HFF-Myc (cell line): ENCODE data around the gene CDKN3.

Experiments
- DNase-seq: peaks from one replicate; pipeline ENCODE4 v3.0.0-alpha.2; 2011; ENCODE audit warnings: low read depth; ENCODE audit errors: extremely low read depth
- H3K4me3 ChIP-seq: replicated peaks from 2 replicates; pipeline ENCODE4 v1.5.1; 2011; ENCODE audit warnings: low read depth, mild to moderate bottlenecking, control low read depth, low read length
- TF ChIP-seq, protein P1 (sequence below): IDR thresholded peaks from 2 replicates; pipeline ENCODE4 v1.5.1; 2012; ENCODE audit warnings: mild to moderate bottlenecking, low read depth, low read length, control low read depth; ENCODE audit errors: missing control alignments

Gene CDKN3

DNA sequence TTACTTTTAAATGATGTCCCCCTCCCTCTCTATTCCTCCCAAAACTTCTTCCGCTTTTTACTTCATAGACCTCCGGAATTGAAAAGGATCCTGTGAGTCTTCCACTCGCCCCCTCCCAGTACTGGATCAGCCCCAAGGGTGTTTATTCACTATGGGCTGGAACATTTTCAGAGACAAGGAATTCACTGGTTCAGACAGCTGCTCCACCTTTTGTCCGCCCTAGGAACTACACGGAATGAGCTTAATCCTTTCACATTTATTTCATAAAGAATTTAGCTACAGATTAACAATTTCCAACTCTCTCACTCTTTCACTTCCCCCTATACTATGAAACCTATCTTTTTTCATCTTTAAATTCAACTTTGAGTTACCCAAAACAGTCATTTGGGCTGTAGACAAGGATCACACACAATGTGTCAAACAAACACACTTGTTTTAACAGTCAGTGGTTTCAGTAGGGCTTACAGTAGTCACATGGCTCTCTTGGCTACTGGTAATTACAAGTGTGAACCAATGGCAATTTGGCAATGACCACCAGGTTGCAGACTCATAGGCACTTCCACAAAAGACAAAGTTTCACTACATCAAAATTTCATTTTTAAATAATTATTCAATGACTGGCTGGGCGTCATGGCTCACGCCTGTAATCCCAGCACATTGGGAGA is 23.8 kb downstream of the CDKN3 start:
- DNase-seq: no peak
- TF ChIP-seq, protein P1, sequence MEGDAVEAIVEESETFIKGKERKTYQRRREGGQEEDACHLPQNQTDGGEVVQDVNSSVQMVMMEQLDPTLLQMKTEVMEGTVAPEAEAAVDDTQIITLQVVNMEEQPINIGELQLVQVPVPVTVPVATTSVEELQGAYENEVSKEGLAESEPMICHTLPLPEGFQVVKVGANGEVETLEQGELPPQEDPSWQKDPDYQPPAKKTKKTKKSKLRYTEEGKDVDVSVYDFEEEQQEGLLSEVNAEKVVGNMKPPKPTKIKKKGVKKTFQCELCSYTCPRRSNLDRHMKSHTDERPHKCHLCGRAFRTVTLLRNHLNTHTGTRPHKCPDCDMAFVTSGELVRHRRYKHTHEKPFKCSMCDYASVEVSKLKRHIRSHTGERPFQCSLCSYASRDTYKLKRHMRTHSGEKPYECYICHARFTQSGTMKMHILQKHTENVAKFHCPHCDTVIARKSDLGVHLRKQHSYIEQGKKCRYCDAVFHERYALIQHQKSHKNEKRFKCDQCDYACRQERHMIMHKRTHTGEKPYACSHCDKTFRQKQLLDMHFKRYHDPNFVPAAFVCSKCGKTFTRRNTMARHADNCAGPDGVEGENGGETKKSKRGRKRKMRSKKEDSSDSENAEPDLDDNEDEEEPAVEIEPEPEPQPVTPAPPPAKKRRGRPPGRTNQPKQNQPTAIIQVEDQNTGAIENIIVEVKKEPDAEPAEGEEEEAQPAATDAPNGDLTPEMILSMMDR: peak; percentile 58

DNA sequence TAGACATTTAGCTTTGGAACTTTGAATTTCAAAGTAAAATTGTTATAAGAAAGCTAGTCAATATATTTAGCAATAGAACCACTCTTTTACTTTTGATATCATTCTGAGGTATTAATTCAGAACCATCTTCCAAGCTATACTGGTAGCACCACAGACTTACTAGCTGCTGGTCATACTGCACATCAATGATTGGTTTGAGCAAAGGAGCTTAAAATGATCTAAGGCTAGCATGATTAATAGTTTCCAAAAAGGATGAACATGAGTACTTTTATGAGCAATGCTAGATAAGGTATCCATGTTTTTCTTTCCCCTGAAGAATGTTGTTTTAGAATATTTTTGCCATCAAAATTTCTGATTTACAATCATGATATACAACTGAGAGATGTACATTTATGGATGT is 27.2 kb downstream of the CDKN3 start:
- no peak overlapping the region for H3K4me3 ChIP-seq
- TF ChIP-seq, protein P1: no peak
- DNase-seq: no peak

More for the DNA sequence above, 23.8 kb downstream of the CDKN3 start:
- no peak overlapping the region for H3K4me3 ChIP-seq

DNA sequence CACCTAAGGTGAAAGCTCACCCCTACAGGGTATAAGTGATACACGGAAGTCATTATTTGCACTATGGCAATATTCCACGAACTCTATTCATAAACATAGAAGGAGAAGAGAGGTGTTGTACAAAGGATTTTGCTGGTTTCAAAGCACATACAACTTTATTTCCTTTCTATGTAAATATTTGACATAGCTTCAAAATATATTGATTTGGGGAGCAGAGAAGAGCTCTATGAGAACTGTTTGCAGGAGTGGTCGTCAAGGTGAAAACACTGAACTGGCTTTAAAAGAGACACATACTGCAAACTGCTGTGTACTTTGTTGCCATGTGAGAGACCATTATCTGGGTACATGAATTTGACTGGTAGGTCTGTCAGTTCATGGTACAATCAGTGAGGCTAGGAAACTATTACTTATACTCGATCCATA is 27.7 kb downstream of the CDKN3 start:
- no peak overlapping the region for H3K4me3 ChIP-seq
- TF ChIP-seq, protein P1: no peak
- no peak for DNase-seq

DNA sequence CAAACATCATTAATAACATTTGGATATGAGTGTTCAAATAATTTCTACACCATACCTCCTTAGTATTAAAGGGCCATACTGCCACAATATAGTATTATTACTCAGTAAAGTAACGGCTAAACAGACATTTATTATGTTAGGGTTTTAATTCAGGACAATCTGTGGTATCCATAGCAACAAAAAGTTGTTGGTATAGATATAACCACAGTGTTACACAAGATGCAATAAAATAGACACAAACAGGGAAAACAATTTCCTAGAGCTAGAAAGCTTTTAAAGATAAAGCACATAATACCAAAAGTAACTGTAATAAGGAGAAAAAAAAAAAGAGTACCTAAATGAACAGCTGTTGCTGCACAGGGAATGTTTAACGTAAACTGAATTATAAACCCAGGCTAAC is 28.3 kb downstream of the CDKN3 start:
- TF ChIP-seq, protein P1: no peak
- H3K4me3 ChIP-seq: no peak overlapping the region
- DNase-seq: no peak

DNA sequence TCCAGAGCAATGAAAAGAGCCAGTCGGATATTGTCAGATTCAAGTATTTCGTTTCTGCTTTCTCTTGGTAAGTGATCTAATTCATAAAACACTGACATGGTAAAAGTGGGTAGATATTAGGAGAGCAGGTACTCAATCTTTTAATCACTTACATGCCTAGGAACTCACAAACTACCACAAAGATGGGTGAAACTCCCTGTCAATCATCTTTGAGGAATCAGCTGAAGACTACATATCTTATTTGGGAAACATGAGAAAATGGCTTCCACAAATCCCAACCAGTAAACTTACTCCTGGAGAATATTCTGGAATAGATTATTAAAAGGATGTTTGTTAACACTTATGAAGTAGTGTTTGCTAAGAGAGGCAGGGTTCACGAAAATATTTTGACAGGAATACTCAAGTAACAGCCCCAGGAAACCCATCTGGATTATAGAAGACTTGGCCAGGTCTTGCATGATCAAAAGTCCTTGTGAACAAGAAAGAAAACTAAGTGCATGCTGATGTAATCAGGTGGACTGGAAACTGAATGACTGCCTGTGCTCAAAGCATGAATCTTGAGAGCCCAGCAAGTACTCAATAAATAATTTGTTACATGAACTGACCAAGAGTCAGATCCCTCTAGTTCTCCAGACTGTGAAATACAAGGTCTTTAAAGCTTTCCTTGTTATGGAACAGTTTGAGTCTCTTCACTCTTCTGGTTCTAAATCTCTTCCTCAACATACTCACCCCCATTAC is 28.9 kb downstream of the CDKN3 start:
- TF ChIP-seq, protein P1: no peak
- DNase-seq: no peak
- H3K4me3 ChIP-seq: no peak overlapping the region

DNA sequence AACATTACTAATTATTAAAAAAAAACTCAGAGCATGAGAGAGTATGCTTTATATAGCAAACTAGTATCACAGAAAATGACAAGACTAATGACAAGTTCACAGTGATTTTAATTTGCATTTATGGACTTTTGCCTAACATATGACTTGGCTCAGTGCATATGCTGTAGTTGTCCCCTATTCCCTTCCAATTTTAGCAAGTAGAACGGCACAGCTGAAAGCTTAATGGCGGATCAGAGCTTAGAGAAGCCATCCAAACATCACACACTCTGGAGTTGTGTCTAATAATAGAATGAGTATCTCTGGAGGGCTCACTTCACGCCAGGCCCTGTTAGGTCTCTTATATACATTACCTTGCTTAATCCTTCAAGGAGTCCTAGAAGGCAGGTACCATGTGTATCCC is 31.1 kb downstream of the CDKN3 start:
- no peak overlapping the region for H3K4me3 ChIP-seq
- no peak for DNase-seq
- TF ChIP-seq, protein P1: no peak
